K562 (cell line): ENCODE results near the gene RABGAP1. TPM values are rescaled to one million over a fixed set of nuclear protein-coding genes. Genes with fewer than 3 reads are reported as not detected.
A peak's percentile ranks its signal among the peaks of the same experiment; 100 is the strongest.

Experiments used
- ATAC-seq: fragments of 200-7000 bp; cut with Tn5 transposase; 3 replicates; pipeline ENCODE4 v1.9.1; 2020; ENCODE audit warnings: moderate library complexity
- BruUV-seq: library from RNA; stranded (reverse); fragments of 400-500 nt; replicated peaks from 2 replicates; lab custom pipeline; 2021; lab: Mats Ljungman, UMichigan
- CTCF ChIA-PET: fragments of 300-600 bp; formaldehyde crosslinking; extraction: SDS; loops from one replicate; lab custom pipeline; 2021; ENCODE audit warnings: low intra/inter-chr PET ratio; lab: Yijun Ruan, JAX
- POLR2A ChIA-PET: fragments of 300-600, 350-650 bp; sonication (Branson Sonifier 250); formaldehyde crosslinking; extraction: SDS; loops from one replicate; lab custom pipeline; 2021; ENCODE audit warnings: antibody characterized with exemption, inconsistent platforms; lab: Yijun Ruan, JAX
- DNase-seq, 4 experiments: peaks; one replicate each; pipeline versions ENCODE4 v3.0.0 to v3.0.0-alpha.2; 2011 to 2018; ENCODE audit warnings: low spot score in 3 of 4, mixed read lengths in 3 of 4; ENCODE audit errors: extremely low read depth in 1 of 4
- FAIRE-seq: peaks from 2 replicates; lab custom pipeline; 2011; peaks lifted over from hg19 to GRCh38; lab: Jason Lieb, UNC
- H2AFZ ChIP-seq: 2 replicates; pipeline ENCODE4 v1.6.0; 2011; ENCODE audit warnings: low read depth, low read length, control low read depth, inconsistent platforms
- H3K27ac ChIP-seq: fragments of 200-600 bp; 3 replicates; pipeline ENCODE4 v1.8.0; 2011; ENCODE audit warnings: low read depth, mild to moderate bottlenecking, control low read depth, inconsistent platforms, low read length, moderate library complexity, mixed read lengths; ENCODE audit errors: extremely low read depth
- H3K27me3 ChIP-seq, 2 experiments: fragments of 300-600 bp in 1 of 2; 2 replicates in 1 of 2; 3 replicates in 1 of 2; pipeline versions ENCODE4 v1.6.0 to v1.8.0; 2011; ENCODE audit warnings: inconsistent platforms in 2 of 2, low read length in 2 of 2, mild to moderate bottlenecking in 1 of 2, mixed read lengths in 1 of 2, moderate library complexity in 1 of 2; ENCODE audit not compliant: control insufficient read depth in 2 of 2, insufficient read depth in 2 of 2
- H3K36me3 ChIP-seq: fragments of 300-600 bp; 3 replicates; pipeline ENCODE4 v1.8.0; 2011; ENCODE audit warnings: mild to moderate bottlenecking, low read length, inconsistent platforms; ENCODE audit not compliant: control insufficient read depth, insufficient read depth
- H3K4me1 ChIP-seq, 2 experiments: fragments of 200-600 bp in 1 of 2; replicated peaks in 1 of 2; 2 replicates in 1 of 2; 3 replicates in 1 of 2; pipeline versions ENCODE4 v1.5.1 to v1.8.0; 2011; ENCODE audit warnings: inconsistent platforms in 2 of 2, low read length in 2 of 2, mild to moderate bottlenecking in 1 of 2, mixed read lengths in 1 of 2, moderate library complexity in 1 of 2; ENCODE audit not compliant: control insufficient read depth in 2 of 2, insufficient read depth in 2 of 2
- H3K4me2 ChIP-seq: 2 replicates; pipeline ENCODE4 v1.6.1; 2011; ENCODE audit warnings: low read length, control low read depth, inconsistent platforms, mixed read lengths; ENCODE audit not compliant: insufficient read depth
- H3K4me3 ChIP-seq: fragments of 200-600 bp; sonication (generic), shearing (Covaris generic); 2 replicates; pipeline ENCODE4 v1.5.1; 2016; ENCODE audit warnings: control low read depth, inconsistent platforms
- H3K79me2 ChIP-seq: fragments of 200-600 bp; 3 replicates; pipeline ENCODE4 v1.8.0; 2011; ENCODE audit warnings: low read length, inconsistent platforms; ENCODE audit not compliant: control insufficient read depth, insufficient read depth
- H3K9ac ChIP-seq, 2 experiments: 2 replicates each; pipeline versions ENCODE4 v1.6.0 to v1.6.1; 2011; ENCODE audit warnings: low read depth in 2 of 2, low read length in 2 of 2, control low read depth in 1 of 2, inconsistent platforms in 1 of 2, mild to moderate bottlenecking in 1 of 2, mixed read lengths in 1 of 2; ENCODE audit not compliant: insufficient read depth in 1 of 2
- H3K9me1 ChIP-seq: one replicate; pipeline ENCODE4 v1.6.0; 2011; ENCODE audit warnings: inconsistent platforms, mild to moderate bottlenecking, low read length, moderate library complexity; ENCODE audit not compliant: control insufficient read depth, insufficient read depth
- H3K9me3 ChIP-seq: replicated peaks from 2 replicates; pipeline ENCODE4 v1.5.1; 2011; ENCODE audit warnings: low read depth, low read length, inconsistent platforms; ENCODE audit not compliant: control insufficient read depth, insufficient read depth
- H4K20me1 ChIP-seq: replicated peaks from 2 replicates; pipeline ENCODE4 v1.6.1; 2011; ENCODE audit warnings: low read length, inconsistent platforms, mixed read lengths; ENCODE audit not compliant: control insufficient read depth, insufficient read depth
- ARID1B ChIP-seq: fragments of 450-650 bp; IDR thresholded peaks from 2 replicates; pipeline ENCODE4 v1.6.1; 2016; ENCODE audit warnings: antibody characterized with exemption, mild to moderate bottlenecking, inconsistent platforms
- DACH1 ChIP-seq: fragments of 450-650 bp; IDR thresholded peaks from 2 replicates; pipeline ENCODE4 v1.6.1; 2018; ENCODE audit not compliant: partially characterized antibody
- DDX20 ChIP-seq: fragments of 450-650 bp; IDR thresholded peaks from 2 replicates; pipeline ENCODE4 v1.6.1; 2016; ENCODE audit warnings: missing genetic modification characterization, low read depth, mild to moderate bottlenecking, missing compliant biosample characterization, moderate library complexity
- ERF ChIP-seq: fragments of 450-650 bp; formaldehyde crosslinking; IDR thresholded peaks from 2 replicates; pipeline ENCODE4 v1.4.0; 2020; ENCODE audit warnings: mild to moderate bottlenecking, mixed read lengths
- MCM3 ChIP-seq: fragments of 450-650 bp; IDR thresholded peaks from 2 replicates; pipeline ENCODE4 v1.6.1; 2016
- MEF2D ChIP-seq: conservative IDR thresholded peaks from 2 replicates; pipeline ENCODE4 v1.6.1; 2016; ENCODE audit warnings: low read depth, missing genetic modification characterization, missing compliant biosample characterization
- NFE2L1 ChIP-seq: fragments of 450-650 bp; IDR thresholded peaks from 2 replicates; pipeline ENCODE4 v1.6.1; 2016; ENCODE audit warnings: missing genetic modification characterization, low read depth, mild to moderate bottlenecking, missing compliant biosample characterization, moderate library complexity, borderline replicate concordance
- TCFL5 ChIP-seq: fragments of 250-450 bp; sonication (Bioruptor Pico); conservative IDR thresholded peaks from 2 replicates; pipeline ENCODE4 v1.6.1; 2021; ENCODE audit warnings: mild to moderate bottlenecking, moderate library complexity, matching md5 sums
- TEAD2 ChIP-seq: fragments of 450-650 bp; IDR thresholded peaks from 2 replicates; pipeline ENCODE4 v1.6.1; 2016; ENCODE audit warnings: missing genetic modification characterization, control low read depth, missing compliant biosample characterization
- TEAD4 ChIP-seq, 2 experiments: sonication (generic) in 1 of 2; formaldehyde crosslinking in 1 of 2; IDR thresholded peaks; 2 replicates each; pipeline versions ENCODE4 v1.6.1 to v1.8.0; 2012 to 2022; ENCODE audit warnings: borderline replicate concordance in 1 of 2, inconsistent platforms in 1 of 2, low read length in 1 of 2, mild to moderate bottlenecking in 1 of 2, missing genetic modification reagents in 1 of 2
- XRCC4 ChIP-seq: IDR thresholded peaks from one replicate; pipeline ENCODE4 v1.6.1; 2011; ENCODE audit not compliant: insufficient read depth, insufficient read length; ENCODE audit errors: extremely low read depth
- ZBTB26 ChIP-seq: fragments of 450-650 bp; formaldehyde crosslinking; IDR thresholded peaks from 2 replicates; pipeline ENCODE4 v1.4.0; 2022; ENCODE audit warnings: missing genetic modification characterization
- ZKSCAN1 ChIP-seq: fragments of 150-350 bp; IDR thresholded peaks from 2 replicates; pipeline ENCODE4 v1.6.1; 2016; ENCODE audit warnings: low read depth, low read length
- ZNF146 ChIP-seq: IDR thresholded peaks from one replicate; pipeline ENCODE4 v1.6.1; 2018; ENCODE audit warnings: missing compliant biosample characterization; ENCODE audit not compliant: unreplicated experiment
- ZNF644 ChIP-seq: fragments of 200-800 bp; sonication (Bioruptor generic); IDR thresholded peaks from 2 replicates; pipeline ENCODE4 v1.6.1; 2016; ENCODE audit warnings: low read depth, missing genetic modification characterization, missing compliant biosample characterization
- ZNF778 ChIP-seq: fragments of 450-650 bp; formaldehyde crosslinking; IDR thresholded peaks from 2 replicates; pipeline ENCODE4 v1.4.0; 2020; ENCODE audit warnings: mild to moderate bottlenecking, moderate library complexity
- WGBS: fragments of 100-300 bp; shearing (Covaris generic); methylation state at CpG from one replicate; pipeline ENCODE4 v1.1.6; 2016; ENCODE audit warnings: low coverage, mixed read lengths; ENCODE audit not compliant: insufficient coverage; ENCODE audit errors: missing lambda C conversion rate; 5-methylcytosine and 5-hydroxymethylcytosine counted together
- in situ Hi-C: fragments of 300-500 bp; cut with MboI; formaldehyde crosslinking; loops from 4 replicates; pipeline ENCODE4 v1.15.0; 2018; ENCODE audit warnings: inconsistent platforms, mixed read lengths
- intact Hi-C: fragments of 100-400 bp; cut with micrococcal nuclease; formaldehyde crosslinking; loops from 2 replicates; pipeline ENCODE4 v1.14.2; 2022
- polyA plus RNA-seq, 8 experiments: library from polyadenylated mRNA; depleted of rRNA in 4 of 8; stranded (reverse) in 5 of 8; unstranded in 3 of 8; fragments of >200 nt; fragmentation: Nextera tagmentation in 2 of 8; fragmentation: Illumina TruSeq in 1 of 8; extraction: Ambion mirVana in 2 of 8; extraction: Trizol in 1 of 8; gene quantifications; 2 replicates each; pipeline versions ENCODE4 v1.2.1 to v1.2.3, GENCODE V29; 2011 to 2014; ENCODE audit warnings: inconsistent platforms in 1 of 8, missing spikeins in 1 of 8
- total RNA-seq, 7 experiments: library from RNA; depleted of rRNA in 6 of 7; stranded (reverse); fragments of >200 nt in 6 of 7; fragmentation: Illumina TruSeq in 2 of 7; extraction: Trizol in 2 of 7; gene quantifications; 2 replicates each; pipeline versions ENCODE4 v1.2.1 to v1.2.3, GENCODE V29; 2011 to 2021; ENCODE audit warnings: low replicate concordance in 1 of 7
- TF ChIP-seq, protein P1 (sequence below), 2 experiments: fragments of 450-650 bp in 1 of 2; sonication (generic) in 1 of 2; formaldehyde crosslinking; conservative IDR thresholded peaks; 2 replicates each; pipeline versions ENCODE4 v1.4.0 to v1.8.1; 2020 to 2022; ENCODE audit warnings: mild to moderate bottlenecking in 1 of 2, missing genetic modification reagents in 1 of 2
- TF ChIP-seq, protein P2 (sequence below), 2 experiments: fragments of 450-650 bp in 1 of 2; sonication (generic) in 1 of 2; formaldehyde crosslinking in 1 of 2; IDR thresholded peaks in 1 of 2; conservative IDR thresholded peaks in 1 of 2; 2 replicates each; pipeline versions ENCODE4 v1.6.1 to v1.8.1; 2016 to 2023; ENCODE audit warnings: mild to moderate bottlenecking in 2 of 2, moderate library complexity in 2 of 2, inconsistent platforms in 1 of 2, missing genetic modification reagents in 1 of 2

Gene RABGAP1
- total and polyA plus RNA-seq, 9 of the 15 experiments (the other 6 are each of a cell fraction or from before 2014, with no cell fraction given), result 1.5 to 22.7 (median 13.1) TPM

GRCh38 chr9:123003466-123003865, 62.6 kb downstream of the RABGAP1 start:
- WGBS, result 65% methylated on average over 2 of the region's 2 CpGs
- H4K20me1 ChIP-seq, result no peaks in the 10 kb centered on the region
- ATAC-seq (peak; percentile 45), DNase-seq (peak; percentile 9 to 32 (median 24)), FAIRE-seq (no peak)
- no TSS peak for BruUV-seq
- ChIA-PET POLR2A (interaction anchor here (0.6 kb wide), 1 partner anchor 72 kb away, joined by 3 read pairs; no protein-coding TSS in a partner anchor), CTCF (no interaction called here)
- intact Hi-C loops, result loop anchor here (5.0 kb wide), 1 partner anchor 176 kb away; the partner anchor contains the start of gene PDCL
- H2AFZ ChIP-seq, result peak overlapping the region; percentile 70
- in situ Hi-C loops, result no loop called here
- H3K9ac ChIP-seq, result peak overlapping the region in 1 of 2 experiments; percentile 36; a peak in 2 of 4 replicates
- no peaks in the 10 kb centered on the region for H3K9me3 ChIP-seq
- no peaks in the 10 kb centered on the region for H3K79me2 ChIP-seq
- H3K36me3 ChIP-seq, result peaks cover 11% of the 10 kb centered on the region; the same call in 1 of the 3 replicates
- H3K27me3 ChIP-seq, result no peaks in the 10 kb centered on the region
- H3K27ac ChIP-seq, result peak overlapping the region; percentile 78; the same call in 2 of the 3 replicates
- no peak overlapping the region for H3K4me2 ChIP-seq
- H3K4me3 ChIP-seq, result no peak overlapping the region
- peaks cover 7 to 25% of the 10 kb centered on the region in 2 experiments; a peak in 4 of 5 replicates for H3K4me1 ChIP-seq
- no peaks in the 10 kb centered on the region for H3K9me1 ChIP-seq
- TF ChIP-seq ZKSCAN1 (no peak), ARID1B (peak; percentile 69), TCFL5 (no peak), ZNF644 (tag) (no peak), DDX20 (no peak), DACH1 (no peak), ZNF146 (CRISPR knock-in tag) (no peak), MEF2D (no peak), NFE2L1 (tag) (peak; percentile 80), ZNF778 (no peak), ERF (CRISPR knock-in tag) (no peak), TEAD2 (tag) (no peak), XRCC4 (no peak), MCM3 (no peak), TEAD4 (IDR thresholded peaks at IDR 0.05; ENCODE audit: low read length) (peak; percentile 28; the same call in 1 of the 2 replicates), TEAD4 (CRISPR knock-in tag; IDR thresholded peaks at IDR 0.05; ENCODE audit: borderline replicate concordance) (no peak), ZBTB26 (CRISPR knock-in tag) (no peak)
- TF ChIP-seq, protein P1, sequence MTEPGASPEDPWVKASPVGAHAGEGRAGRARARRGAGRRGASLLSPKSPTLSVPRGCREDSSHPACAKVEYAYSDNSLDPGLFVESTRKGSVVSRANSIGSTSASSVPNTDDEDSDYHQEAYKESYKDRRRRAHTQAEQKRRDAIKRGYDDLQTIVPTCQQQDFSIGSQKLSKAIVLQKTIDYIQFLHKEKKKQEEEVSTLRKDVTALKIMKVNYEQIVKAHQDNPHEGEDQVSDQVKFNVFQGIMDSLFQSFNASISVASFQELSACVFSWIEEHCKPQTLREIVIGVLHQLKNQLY (CRISPR knock-in tag; conservative IDR thresholded peaks at IDR 0.05), result no peak
- TF ChIP-seq, protein P2, sequence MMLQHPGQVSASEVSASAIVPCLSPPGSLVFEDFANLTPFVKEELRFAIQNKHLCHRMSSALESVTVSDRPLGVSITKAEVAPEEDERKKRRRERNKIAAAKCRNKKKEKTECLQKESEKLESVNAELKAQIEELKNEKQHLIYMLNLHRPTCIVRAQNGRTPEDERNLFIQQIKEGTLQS (IDR thresholded peaks at IDR 0.05), result 0 out of 2 replicates have a peak, but pooled peaks have one; percentile 6
- TF ChIP-seq, protein P2 (CRISPR knock-in tag; conservative IDR thresholded peaks at IDR 0.05), result no peak
